Panc1 (cell line): Measurements from ENCODE around the gene PTGR3. TPM values are rescaled to one million over a fixed set of nuclear protein-coding genes. Genes with fewer than 3 reads are reported as not detected.

Source experiments
- ATAC-seq: fragments of 200-7000 bp; cut with Tn5 transposase; 2 replicates; pipeline ENCODE4 v1.9.1; 2020; ENCODE audit warnings: mild to moderate bottlenecking, moderate library complexity
- BruUV-seq: library from RNA; stranded (reverse); fragments of 400-500 nt; replicated peaks from 2 replicates; lab custom pipeline; 2021; lab: Mats Ljungman, UMichigan
- CTCF ChIA-PET: fragments of 300-600 bp; sonication (Branson Sonifier 250); formaldehyde crosslinking; loops from one replicate; lab custom pipeline; 2022; ENCODE audit warnings: antibody characterized with exemption; lab: Charles Lee
- POLR2A ChIA-PET: fragments of 300-600 bp; sonication (Branson Sonifier 250); formaldehyde crosslinking; loops from one replicate; lab custom pipeline; 2022; ENCODE audit warnings: antibody characterized with exemption; lab: Charles Lee
- DNase-seq: peaks from one replicate; pipeline ENCODE4 v3.0.0-alpha.2; 2010; ENCODE audit warnings: low read depth, low spot score
- H3K27ac ChIP-seq: 2 replicates; pipeline ENCODE4 v1.5.1; 2011; ENCODE audit warnings: mild to moderate bottlenecking, low read length, inconsistent platforms
- H3K27me3 ChIP-seq: fragments of 200-500 bp; sonication (Bioruptor generic); 2 replicates; pipeline ENCODE4 v1.6.0; 2014; ENCODE audit warnings: low read length, inconsistent platforms; ENCODE audit not compliant: control insufficient read depth, insufficient read depth
- H3K36me3 ChIP-seq: fragments of 200-500 bp; sonication (Bioruptor generic); 2 replicates; pipeline ENCODE4 v1.5.1; 2014; ENCODE audit warnings: inconsistent platforms, mild to moderate bottlenecking, low read length, moderate library complexity; ENCODE audit not compliant: control insufficient read depth, insufficient read depth
- H3K4me1 ChIP-seq: 2 replicates; pipeline ENCODE4 v1.5.1; 2011; ENCODE audit warnings: inconsistent platforms, mild to moderate bottlenecking, low read length, moderate library complexity; ENCODE audit not compliant: control insufficient read depth, insufficient read depth
- H3K4me3 ChIP-seq, 2 experiments: 2 replicates each; pipeline ENCODE4 v1.5.1; 2011 to 2012; ENCODE audit warnings: low read depth in 2 of 2, low read length in 2 of 2, mild to moderate bottlenecking in 2 of 2, inconsistent platforms in 1 of 2, moderate library complexity in 1 of 2
- H3K9me3 ChIP-seq: fragments of 200-500 bp; sonication (Bioruptor generic); 2 replicates; pipeline ENCODE4 v1.5.1; 2014; ENCODE audit warnings: low read depth, mild to moderate bottlenecking, inconsistent platforms, low read length, moderate library complexity; ENCODE audit not compliant: control insufficient read depth, insufficient read depth
- CTCF ChIP-seq: fragments of 450-650 bp; IDR thresholded peaks from 2 replicates; pipeline ENCODE4 v1.5.1; 2017; ENCODE audit warnings: mild to moderate bottlenecking
- POLR2AphosphoS5 ChIP-seq: IDR thresholded peaks from 2 replicates; pipeline ENCODE4 v1.6.1; 2012; ENCODE audit warnings: mild to moderate bottlenecking, low read depth, low read length, moderate library complexity
- REST ChIP-seq, 2 experiments: IDR thresholded peaks; 2 replicates each; pipeline ENCODE4 v1.6.1; 2011 to 2012; ENCODE audit warnings: low read depth in 2 of 2, control low read depth in 1 of 2, low read length in 1 of 2, mild to moderate bottlenecking in 1 of 2, moderate library complexity in 1 of 2; ENCODE audit not compliant: insufficient read depth in 1 of 2
- SIN3A ChIP-seq: IDR thresholded peaks from 2 replicates; pipeline ENCODE4 v1.6.1; 2012; ENCODE audit warnings: low read depth, mild to moderate bottlenecking, low read length, moderate library complexity, borderline replicate concordance; ENCODE audit not compliant: insufficient read depth
- TCF7L2 ChIP-seq: IDR thresholded peaks from 2 replicates; pipeline ENCODE4 v1.6.1; 2011; ENCODE audit warnings: mild to moderate bottlenecking, low read depth, low read length, inconsistent platforms
- in situ Hi-C: cut with HindIII; loops from 2 replicates; pipeline ENCODE4 v1.10.0; 2016; ENCODE audit warnings: low sequenced_read_pairs, low pct_unique_long_range_greater_than_20kb
- intact Hi-C: fragments of 100-400 bp; cut with micrococcal nuclease; formaldehyde crosslinking; loops from one replicate; pipeline ENCODE4 v1.10.0; 2022; ENCODE audit not compliant: unreplicated experiment
- total RNA-seq: library from RNA; stranded (reverse); gene quantifications from one replicate; pipeline ENCODE4 v1.2.1, GENCODE V29; 2021; ENCODE audit not compliant: unreplicated experiment

The PTGR3 gene
- total RNA-seq, 1 experiment from 2014 or later: 45.0 TPM

- intact Hi-C loops: no loop called here
- no peak for ATAC-seq
- CTCF ChIA-PET: interaction anchor here (0.6 kb wide), 1 partner anchor 190 kb away, joined by 3 read pairs; no protein-coding TSS in a partner anchor
- BruUV-seq: no TSS peak
- Histone ChIP-seq H3K4me1 (peaks cover 16% of the 10 kb centered on the region), H3K4me3 (no peak overlapping the region), H3K9me3 (no peaks in the 10 kb centered on the region), H3K27me3 (no peaks in the 10 kb centered on the region), H3K36me3 (peaks cover 3% of the 10 kb centered on the region; the same call in 1 of the 2 replicates), H3K27ac (no peak overlapping the region)
- POLR2A ChIA-PET: no interaction called here
- in situ Hi-C loops: no loop called here
- no peak for DNase-seq
- no peak for TF ChIP-seq SIN3A
- no peak for TF ChIP-seq POLR2AphosphoS5
- TF ChIP-seq TCF7L2: no peak
- no peak for TF ChIP-seq REST (IDR thresholded peaks at IDR 0.05; ENCODE audit: insufficient read depth in 1 of 2, low read depth in 2 of 2, low read length in 1 of 2)
- no peak for TF ChIP-seq CTCF
These were observed 8.2 kb downstream of the PTGR3 start for GRCh38 chr18:75200605-75201280.

GRCh38 chr18:75200071-75200470 is 8.9 kb downstream of the PTGR3 start:
- no peak overlapping the region for H3K4me3 ChIP-seq
- POLR2A ChIA-PET: no interaction called here
- ATAC-seq (no peak), DNase-seq (no peak)
- in situ Hi-C loops: no loop called here
- peaks cover 3% of the 10 kb centered on the region; the same call in 1 of the 2 replicates for H3K36me3 ChIP-seq
- H3K4me1 ChIP-seq: peaks cover 10% of the 10 kb centered on the region; the same call in 1 of the 2 replicates
- no peaks in the 10 kb centered on the region for H3K27me3 ChIP-seq
- H3K27ac ChIP-seq: no peak overlapping the region
- intact Hi-C loops: no loop called here
- TF ChIP-seq TCF7L2 (no peak), REST (IDR thresholded peaks at IDR 0.05; ENCODE audit: insufficient read depth in 1 of 2, low read depth in 2 of 2, low read length in 1 of 2) (no peak), CTCF (no peak), SIN3A (no peak), POLR2AphosphoS5 (no peak)
- no TSS peak for BruUV-seq
- CTCF ChIA-PET: no interaction called here
- H3K9me3 ChIP-seq: no peaks in the 10 kb centered on the region
